ENCODE measurements around the gene RAD9B. TPM values are rescaled to one million over a fixed set of nuclear protein-coding genes. Genes with fewer than 3 reads are reported as not detected.
A peak's percentile ranks its signal among the peaks of the same experiment; 100 is the strongest.

Gene RAD9B
- total RNA-seq, 1 donor from 2014 or later: 1.8 TPM

- peaks cover 20% of the 10 kb centered on the region for H3K4me1 ChIP-seq
- no peak for TF ChIP-seq CTCF (IDR thresholded peaks at IDR 0.05)
- no peaks in the 10 kb centered on the region for H3K9me3 ChIP-seq
- DNase-seq (no peak), ATAC-seq (no peak)
- intact Hi-C loops (cut with DNase I): no loop called here
- H3K4me3 ChIP-seq: peak overlapping the region; percentile 76
- H3K27ac ChIP-seq: no peak overlapping the region
- H3K27me3 ChIP-seq: no peaks in the 10 kb centered on the region
- peaks cover 31% of the 10 kb centered on the region for H3K36me3 ChIP-seq
Observed at GRCh38 chr12:110466791-110467190, 35.3 kb upstream of the RAD9B start.

DNA sequence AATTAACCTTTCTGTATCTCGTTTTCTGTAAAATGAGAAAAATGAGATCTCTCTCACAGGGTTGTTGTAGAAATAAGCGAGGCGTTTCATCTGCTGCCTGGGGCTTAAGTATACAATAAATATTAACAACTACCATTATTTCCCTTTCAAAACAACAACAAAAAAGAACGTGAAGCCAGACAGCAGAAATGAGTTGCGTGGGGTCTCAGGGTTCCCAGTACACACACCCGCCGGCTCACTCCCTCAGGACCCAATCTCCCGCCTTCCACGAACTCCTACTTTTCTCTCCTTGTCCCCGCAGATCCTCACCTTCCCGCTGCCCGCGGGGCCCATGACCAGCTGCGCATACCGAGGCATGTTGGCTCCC lies 34.3 kb upstream of the RAD9B start:
- intact Hi-C loops (cut with DNase I): no loop called here

DNA sequence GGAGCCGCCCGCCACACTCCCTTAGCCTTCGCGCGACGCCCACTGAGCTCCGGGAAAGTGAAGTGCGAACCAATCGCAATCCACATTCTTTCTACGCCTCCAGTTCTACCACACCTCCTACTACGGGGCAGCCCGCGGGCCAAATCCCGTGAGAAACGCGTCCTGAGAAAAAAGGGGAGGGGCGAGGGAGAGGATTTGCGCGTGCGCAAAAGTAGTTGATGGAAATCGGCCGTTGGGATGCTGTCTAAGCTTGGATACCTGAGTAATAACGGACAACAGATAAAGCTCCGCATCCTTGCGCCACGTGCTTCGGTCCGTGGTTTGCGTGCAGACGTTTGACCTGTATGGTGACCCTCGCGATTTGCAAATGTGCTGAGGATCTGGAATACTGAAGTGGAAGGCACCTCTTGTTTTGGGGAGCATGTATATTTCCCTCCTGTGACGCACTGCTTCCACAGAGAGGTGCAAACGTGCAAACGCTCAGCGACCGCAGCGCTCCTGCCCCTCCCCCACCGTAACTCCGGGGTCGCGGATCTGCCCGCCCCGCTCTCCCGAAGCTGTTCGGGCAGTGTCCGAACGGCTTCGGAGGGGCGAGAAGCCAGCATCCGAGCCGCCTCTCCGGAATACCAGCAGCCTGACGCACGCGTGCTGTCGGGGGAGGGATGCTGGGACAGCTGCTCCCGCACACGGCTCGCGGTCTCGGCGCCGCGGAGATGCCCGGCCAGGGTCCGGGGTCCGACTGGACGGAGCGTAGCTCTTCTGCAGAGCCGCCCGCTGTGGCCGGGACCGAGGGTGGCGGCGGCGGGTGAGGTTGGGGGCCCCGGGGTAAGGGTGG lies 33.7 kb upstream of the RAD9B start, which contains the start of the genes FAM216A and GPN3:
TSS of gene FAM216A (plus strand) at position 632 of the 835 bp plus-strand sequence. CDS start at position 663, 31 bp downstream.
TSS of gene GPN3 (minus strand) at position 44 of the 835 bp plus-strand sequence. CDS start 54 bp downstream, outside the sequence.
- peaks cover 20% of the 10 kb centered on the region for H3K4me1 ChIP-seq
- peak; percentile 95 for ATAC-seq
- H3K27me3 ChIP-seq: no peaks in the 10 kb centered on the region
- H3K9me3 ChIP-seq: no peaks in the 10 kb centered on the region
- peak within 1 kb of the TSS; percentile 76 for H3K4me3 ChIP-seq
- H3K27ac ChIP-seq: peak within 1 kb of the TSS; percentile 93
- peaks cover 15% of the 10 kb centered on the region for H3K36me3 ChIP-seq
- intact Hi-C loops (cut with DNase I): no loop called here
- no peak for TF ChIP-seq CTCF (IDR thresholded peaks at IDR 0.05)
- peak; percentile 97 for DNase-seq

More for the DNA sequence above, 34.3 kb upstream of the RAD9B start:
- no peak for TF ChIP-seq CTCF (IDR thresholded peaks at IDR 0.05)
- peak overlapping the region; percentile 76 for H3K4me3 ChIP-seq
- no peaks in the 10 kb centered on the region for H3K9me3 ChIP-seq
- ATAC-seq (no peak), DNase-seq (no peak)
- H3K4me1 ChIP-seq: peaks cover 20% of the 10 kb centered on the region
- H3K36me3 ChIP-seq: peaks cover 21% of the 10 kb centered on the region
- peak overlapping the region; percentile 93 for H3K27ac ChIP-seq
- H3K27me3 ChIP-seq: no peaks in the 10 kb centered on the region

GRCh38 chr12:110475426-110475825 lies 26.7 kb upstream of the RAD9B start:
- DNase-seq: no peak
- Histone ChIP-seq H3K4me3 (no peak overlapping the region), H3K36me3 (no peaks in the 10 kb centered on the region), H3K27ac (no peak overlapping the region), H3K9me3 (no peaks in the 10 kb centered on the region), H3K4me1 (no peaks in the 10 kb centered on the region), H3K27me3 (no peaks in the 10 kb centered on the region)
- TF ChIP-seq CTCF (IDR thresholded peaks at IDR 0.05): no peak
- no peak for ATAC-seq
- intact Hi-C loops (cut with DNase I): no loop called here

DNA sequence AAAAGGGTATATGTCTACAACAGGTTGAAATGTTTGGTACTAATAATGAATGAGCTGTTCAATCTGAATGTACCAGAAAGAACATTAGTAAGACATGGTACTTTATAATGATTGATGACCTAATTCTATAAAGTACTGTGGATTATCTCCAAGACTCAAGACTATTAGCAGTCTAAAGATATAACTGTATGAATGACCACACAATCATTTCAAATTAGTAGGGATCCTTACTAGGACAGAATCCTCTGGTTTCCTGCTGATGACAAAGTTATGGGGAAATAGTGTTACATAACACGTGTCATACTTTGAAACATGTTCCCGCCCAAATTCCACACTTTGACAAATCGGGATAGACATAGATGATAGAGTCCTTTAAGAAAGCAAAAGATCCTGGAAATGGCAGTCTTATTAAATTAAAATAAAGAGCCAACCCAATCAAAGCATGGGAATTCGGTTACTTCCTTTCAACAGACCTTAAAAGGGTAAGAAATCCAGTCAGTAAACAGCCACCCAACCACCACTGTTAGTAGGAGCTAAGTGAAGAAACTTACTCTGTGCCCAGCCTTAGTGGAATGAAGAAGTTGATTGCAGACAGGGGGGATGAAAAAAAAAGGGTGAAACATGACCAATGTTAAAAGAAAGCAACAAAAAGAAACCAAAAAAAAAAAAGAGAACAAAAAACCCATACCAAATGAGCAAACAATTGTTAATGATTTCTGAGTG lies 3.0 kb upstream of the RAD9B start:
- H3K4me1 ChIP-seq: peaks cover 31% of the 10 kb centered on the region
- intact Hi-C loops (cut with DNase I): no loop called here
- ATAC-seq (no peak), DNase-seq (no peak)
- H3K4me3 ChIP-seq: no peak overlapping the region
- no peaks in the 10 kb centered on the region for H3K27me3 ChIP-seq
- TF ChIP-seq CTCF (IDR thresholded peaks at IDR 0.05): no peak
- H3K36me3 ChIP-seq: peaks cover 26% of the 10 kb centered on the region
- H3K27ac ChIP-seq: peak overlapping the region; percentile 20
- no peaks in the 10 kb centered on the region for H3K9me3 ChIP-seq

Data from upper lobe of right lung (tissue), 1 donor.